Measurements from ENCODE around the gene ZNF70. TPM values are rescaled to one million over a fixed set of nuclear protein-coding genes. Genes with fewer than 3 reads are reported as not detected.

ZNF70 gene
- total and polyA plus RNA-seq, 10 of the 15 experiments (the other 5 are each of a cell fraction or from before 2014, with no cell fraction given): 0.15 to 2.3 (median 0.85) TPM

DNA sequence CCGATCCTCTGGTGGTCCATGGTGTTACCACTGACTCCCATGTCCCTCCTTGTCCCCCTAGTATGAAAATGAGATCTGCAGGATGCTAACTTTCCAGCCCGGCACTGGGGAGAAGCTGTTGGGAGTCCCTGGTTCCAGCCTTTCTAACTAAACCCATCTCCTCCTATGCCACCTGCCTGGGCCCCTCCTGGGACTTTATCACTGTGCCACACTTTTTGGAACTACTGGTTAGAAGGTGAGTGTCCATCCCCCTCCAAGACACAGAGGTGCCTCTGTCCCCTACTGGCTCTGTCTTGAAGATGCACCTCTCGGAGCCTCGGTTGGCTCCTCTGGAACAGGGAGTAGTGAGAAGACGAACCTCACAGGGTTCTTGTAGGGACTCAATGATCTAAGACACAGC, 60.2 kb downstream of the ZNF70 start, which contains the start of gene RGL4 (continued):
- TF ChIP-seq EZH2 (IDR thresholded peaks at IDR 0.05; ENCODE audit: borderline replicate concordance, control insufficient read depth, low read depth, low read length) (no peak), SPI1 (IDR thresholded peaks at IDR 0.05; ENCODE audit: borderline replicate concordance, insufficient read depth, low read depth, low read length) (no peak), RUNX3 (IDR thresholded peaks at IDR 0.05; ENCODE audit: low read length) (no peak), BHLHE40 (IDR thresholded peaks at IDR 0.05; ENCODE audit: borderline replicate concordance in 1 of 2, low read depth in 2 of 2, low read length in 1 of 2) (no peak), POLR2AphosphoS5 (IDR thresholded peaks at IDR 0.05; ENCODE audit: low read length) (no peak)
- TF ChIP-seq, protein P1, sequence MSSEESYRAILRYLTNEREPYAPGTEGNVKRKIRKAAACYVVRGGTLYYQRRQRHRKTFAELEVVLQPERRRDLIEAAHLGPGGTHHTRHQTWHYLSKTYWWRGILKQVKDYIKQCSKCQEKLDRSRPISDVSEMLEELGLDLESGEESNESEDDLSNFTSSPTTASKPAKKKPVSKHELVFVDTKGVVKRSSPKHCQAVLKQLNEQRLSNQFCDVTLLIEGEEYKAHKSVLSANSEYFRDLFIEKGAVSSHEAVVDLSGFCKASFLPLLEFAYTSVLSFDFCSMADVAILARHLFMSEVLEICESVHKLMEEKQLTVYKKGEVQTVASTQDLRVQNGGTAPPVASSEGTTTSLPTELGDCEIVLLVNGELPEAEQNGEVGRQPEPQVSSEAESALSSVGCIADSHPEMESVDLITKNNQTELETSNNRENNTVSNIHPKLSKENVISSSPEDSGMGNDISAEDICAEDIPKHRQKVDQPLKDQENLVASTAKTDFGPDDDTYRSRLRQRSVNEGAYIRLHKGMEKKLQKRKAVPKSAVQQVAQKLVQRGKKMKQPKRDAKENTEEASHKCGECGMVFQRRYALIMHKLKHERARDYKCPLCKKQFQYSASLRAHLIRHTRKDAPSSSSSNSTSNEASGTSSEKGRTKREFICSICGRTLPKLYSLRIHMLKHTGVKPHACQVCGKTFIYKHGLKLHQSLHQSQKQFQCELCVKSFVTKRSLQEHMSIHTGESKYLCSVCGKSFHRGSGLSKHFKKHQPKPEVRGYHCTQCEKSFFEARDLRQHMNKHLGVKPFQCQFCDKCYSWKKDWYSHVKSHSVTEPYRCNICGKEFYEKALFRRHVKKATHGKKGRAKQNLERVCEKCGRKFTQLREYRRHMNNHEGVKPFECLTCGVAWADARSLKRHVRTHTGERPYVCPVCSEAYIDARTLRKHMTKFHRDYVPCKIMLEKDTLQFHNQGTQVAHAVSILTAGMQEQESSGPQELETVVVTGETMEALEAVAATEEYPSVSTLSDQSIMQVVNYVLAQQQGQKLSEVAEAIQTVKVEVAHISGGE (CRISPR knock-in tag; IDR thresholded peaks at IDR 0.05): no peak

GRCh38 chr22:23689414-23689813, 61.5 kb downstream of the ZNF70 start:
- intact Hi-C loops (cut with micrococcal nuclease; ENCODE audit: unreplicated experiment): no loop called here
- SMC1A ChIA-PET (ENCODE audit: uncharacterized antibody, unreplicated experiment): no interaction called here
- FAIRE-seq: no peak
- WGBS (ENCODE audit: insufficient coverage, insufficient replicate concordance, low lambda C conversion rate, missing lambda C conversion rate): 98% methylated on average over 7 of the region's 7 CpGs
- Histone ChIP-seq H2AFZ (ENCODE audit: control insufficient read depth, low read depth, low read length) (no peak overlapping the region), H4K20me1 (ENCODE audit: control insufficient read depth, insufficient read depth) (0 out of 2 replicates have a peak, but pooled peaks cover 3% of the 10 kb centered on the region), H3K4me3 (no peak overlapping the region), H3K4me2 (ENCODE audit: control insufficient read depth, insufficient read depth) (no peak overlapping the region), H3K9ac (ENCODE audit: control insufficient read depth, insufficient read depth, low read length) (no peak overlapping the region), H3K9me3 (replicated peaks; ENCODE audit: control insufficient read depth, insufficient read depth, low read length) (no peaks in the 10 kb centered on the region), H3K79me2 (ENCODE audit: control insufficient read depth, insufficient read depth, low read length) (no peaks in the 10 kb centered on the region), H3K27ac (ENCODE audit: control insufficient read depth, insufficient read depth) (no peak overlapping the region), H3K36me3 (ENCODE audit: control insufficient read depth in 2 of 2, insufficient read depth in 2 of 2, low read length in 1 of 2) (peaks cover 3 to 5% of the 10 kb centered on the region in 2 experiments; a peak in 2 of 4 replicates), H3K27me3 (replicated peaks in 1 of 2; ENCODE audit: control insufficient read depth in 2 of 2, insufficient read depth in 2 of 2, low read length in 1 of 2) (no peaks in the 10 kb centered on the region), H3K4me1 (ENCODE audit: control insufficient read depth, insufficient read depth, low read length) (no peaks in the 10 kb centered on the region)
- in situ Hi-C loops (cut with MboI): no loop called here
- POLR2A ChIA-PET: no interaction called here
- no peak for TF ChIP-seq CHD4 (IDR thresholded peaks at IDR 0.05)
- no peak for TF ChIP-seq EZH2 (IDR thresholded peaks at IDR 0.05; ENCODE audit: borderline replicate concordance, control insufficient read depth, low read depth, low read length)
- no peak for TF ChIP-seq PAX5 (IDR thresholded peaks at IDR 0.05; ENCODE audit: borderline replicate concordance, low read depth, low read length)
- no peak for DNase-seq (ENCODE audit: low read depth, low spot score)
- no peak for ATAC-seq
- BruUV-seq (replicated peaks): no TSS peak
- RAD21 ChIA-PET (ENCODE audit: unreplicated experiment): no interaction called here
- CTCF ChIA-PET: no interaction called here

Other genes starting within 250 kb of the ZNF70 start
Only the 7 nearest of the 15 such genes appear.
- gene RGL4, start 60.1 kb downstream of the ZNF70 start, total RNA-seq (2014; rRNA removed): 1.5 and 5.0 TPM in 2 replicates
- 2.1 and 2.7 TPM in 2 replicates for gene RGL4, start 60.1 kb downstream of the ZNF70 start, total RNA-seq (2014; rRNA removed; fragmentation: Illumina TruSeq; extraction: Trizol)
- 1.7 TPM in 2 replicates for gene RGL4, start 60.1 kb downstream of the ZNF70 start, total RNA-seq (2021)
- not detected in 2 replicates for gene RGL4, start 60.1 kb downstream of the ZNF70 start, polyA plus RNA-seq (2011; rRNA removed)
- 0.63 and 1.4 TPM in 2 replicates for gene RGL4, start 60.1 kb downstream of the ZNF70 start, polyA plus RNA-seq (2014; fragmentation: Illumina TruSeq; extraction: Trizol)
- 1 to 10 TPM; 1.8 to 2.0 TPM for gene RGL4, start 60.1 kb downstream of the ZNF70 start, polyA plus RNA-seq (2014; fragmentation: Nextera tagmentation; extraction: Ambion mirVana)
- 2.0 and 3.5 TPM in 2 replicates for gene RGL4, start 60.1 kb downstream of the ZNF70 start, polyA plus RNA-seq (2014; rRNA removed)
- 1 to 10 TPM; 7.6 to 9.0 TPM for gene RGL4, start 60.1 kb downstream of the ZNF70 start, polyA plus RNA-seq (2016; fragmentation: Nextera tagmentation; extraction: Ambion mirVana)
- 27.4 and 31.2 TPM in 2 replicates for gene VPREB3, start 3.3 kb upstream of the ZNF70 start, total RNA-seq (2014; rRNA removed)
- 20.3 and 20.6 TPM in 2 replicates for gene VPREB3, start 3.3 kb upstream of the ZNF70 start, total RNA-seq (2014; rRNA removed; fragmentation: Illumina TruSeq; extraction: Trizol)
- 24.1 and 25.7 TPM in 2 replicates for gene VPREB3, start 3.3 kb upstream of the ZNF70 start, total RNA-seq (2021)
- gene VPREB3, start 3.3 kb upstream of the ZNF70 start, polyA plus RNA-seq (2011; rRNA removed): 0.35 and 0.75 TPM in 2 replicates
- 9.5 and 21.9 TPM in 2 replicates for gene VPREB3, start 3.3 kb upstream of the ZNF70 start, polyA plus RNA-seq (2014; fragmentation: Illumina TruSeq; extraction: Trizol)
- gene VPREB3, start 3.3 kb upstream of the ZNF70 start, polyA plus RNA-seq (2014; fragmentation: Nextera tagmentation; extraction: Ambion mirVana): 10 to 100 TPM; 55.0 to 79.5 TPM
- gene VPREB3, start 3.3 kb upstream of the ZNF70 start, polyA plus RNA-seq (2014; rRNA removed): 41.3 and 42.9 TPM in 2 replicates
- gene VPREB3, start 3.3 kb upstream of the ZNF70 start, polyA plus RNA-seq (2016; fragmentation: Nextera tagmentation; extraction: Ambion mirVana): 1 to 10 TPM; 6.1 to 6.6 TPM
- 0.16 and 0.40 TPM in 2 replicates for gene C22orf15, start 11.9 kb upstream of the ZNF70 start, total RNA-seq (2014; rRNA removed)
- gene C22orf15, start 11.9 kb upstream of the ZNF70 start, total RNA-seq (2014; rRNA removed; fragmentation: Illumina TruSeq; extraction: Trizol): not detected in 2 replicates
- 0.40 TPM in 1 of 2 replicates, not detected in the other for gene C22orf15, start 11.9 kb upstream of the ZNF70 start, total RNA-seq (2021)
- 0.05 TPM in 1 of 2 replicates, not detected in the other for gene C22orf15, start 11.9 kb upstream of the ZNF70 start, polyA plus RNA-seq (2011; rRNA removed)
- 0.11 and 0.12 TPM in 2 replicates for gene C22orf15, start 11.9 kb upstream of the ZNF70 start, polyA plus RNA-seq (2014; fragmentation: Illumina TruSeq; extraction: Trizol)
- under 1 TPM in 1 of 2 experiments, not detected in 1; 0.07 TPM for gene C22orf15, start 11.9 kb upstream of the ZNF70 start, polyA plus RNA-seq (2014; fragmentation: Nextera tagmentation; extraction: Ambion mirVana)
- gene C22orf15, start 11.9 kb upstream of the ZNF70 start, polyA plus RNA-seq (2014; rRNA removed): 0.04 and 0.47 TPM in 2 replicates
- under 1 TPM; 0.13 to 0.23 TPM for gene C22orf15, start 11.9 kb upstream of the ZNF70 start, polyA plus RNA-seq (2016; fragmentation: Nextera tagmentation; extraction: Ambion mirVana)
- gene CHCHD10, start 16.9 kb upstream of the ZNF70 start, total RNA-seq (2014; rRNA removed): 78.0 and 104 TPM in 2 replicates
- gene CHCHD10, start 16.9 kb upstream of the ZNF70 start, total RNA-seq (2014; rRNA removed; fragmentation: Illumina TruSeq; extraction: Trizol): 103 and 117 TPM in 2 replicates
- gene CHCHD10, start 16.9 kb upstream of the ZNF70 start, total RNA-seq (2021): 237 and 241 TPM in 2 replicates
- gene CHCHD10, start 16.9 kb upstream of the ZNF70 start, polyA plus RNA-seq (2011; rRNA removed): 23.9 and 34.4 TPM in 2 replicates
- gene CHCHD10, start 16.9 kb upstream of the ZNF70 start, polyA plus RNA-seq (2014; fragmentation: Illumina TruSeq; extraction: Trizol): 27.2 and 126 TPM in 2 replicates
- 100 to 1,000 TPM in 1 of 2 experiments, 10 to 100 TPM in 1; 13.2 to 216 TPM for gene CHCHD10, start 16.9 kb upstream of the ZNF70 start, polyA plus RNA-seq (2014; fragmentation: Nextera tagmentation; extraction: Ambion mirVana)
- 129 and 191 TPM in 2 replicates for gene CHCHD10, start 16.9 kb upstream of the ZNF70 start, polyA plus RNA-seq (2014; rRNA removed)
- gene CHCHD10, start 16.9 kb upstream of the ZNF70 start, polyA plus RNA-seq (2016; fragmentation: Nextera tagmentation; extraction: Ambion mirVana): 100 to 1,000 TPM; 135 to 202 TPM
- gene MMP11, start 21.7 kb upstream of the ZNF70 start, total RNA-seq (2014; rRNA removed): 0.60 and 1.0 TPM in 2 replicates
- not detected in 2 replicates for gene MMP11, start 21.7 kb upstream of the ZNF70 start, total RNA-seq (2014; rRNA removed; fragmentation: Illumina TruSeq; extraction: Trizol)
- 0.41 and 0.48 TPM in 2 replicates for gene MMP11, start 21.7 kb upstream of the ZNF70 start, total RNA-seq (2021)
- gene MMP11, start 21.7 kb upstream of the ZNF70 start, polyA plus RNA-seq (2011; rRNA removed): 0.12 TPM in 1 of 2 replicates, not detected in the other
- gene MMP11, start 21.7 kb upstream of the ZNF70 start, polyA plus RNA-seq (2014; fragmentation: Illumina TruSeq; extraction: Trizol): 0.03 TPM in 1 of 2 replicates, not detected in the other
- under 1 TPM in 1 of 2 experiments, not detected in 1; 0.05 TPM for gene MMP11, start 21.7 kb upstream of the ZNF70 start, polyA plus RNA-seq (2014; fragmentation: Nextera tagmentation; extraction: Ambion mirVana)
- gene MMP11, start 21.7 kb upstream of the ZNF70 start, polyA plus RNA-seq (2014; rRNA removed): 0.18 and 1.1 TPM in 2 replicates
- gene MMP11, start 21.7 kb upstream of the ZNF70 start, polyA plus RNA-seq (2016; fragmentation: Nextera tagmentation; extraction: Ambion mirVana): under 1 TPM; 0.20 to 0.48 TPM
- gene SMARCB1, start 35.9 kb upstream of the ZNF70 start, total RNA-seq (2014; rRNA removed): 167 and 177 TPM in 2 replicates
- 108 and 112 TPM in 2 replicates for gene SMARCB1, start 35.9 kb upstream of the ZNF70 start, total RNA-seq (2014; rRNA removed; fragmentation: Illumina TruSeq; extraction: Trizol)
- gene SMARCB1, start 35.9 kb upstream of the ZNF70 start, total RNA-seq (2021): 179 and 185 TPM in 2 replicates
- gene SMARCB1, start 35.9 kb upstream of the ZNF70 start, polyA plus RNA-seq (2011; rRNA removed): 183 and 187 TPM in 2 replicates
- 130 and 198 TPM in 2 replicates for gene SMARCB1, start 35.9 kb upstream of the ZNF70 start, polyA plus RNA-seq (2014; fragmentation: Illumina TruSeq; extraction: Trizol)
- 10 to 100 TPM in 1 of 2 experiments, 1 to 10 TPM in 1; 9.1 to 17.9 TPM for gene SMARCB1, start 35.9 kb upstream of the ZNF70 start, polyA plus RNA-seq (2014; fragmentation: Nextera tagmentation; extraction: Ambion mirVana)
- gene SMARCB1, start 35.9 kb upstream of the ZNF70 start, polyA plus RNA-seq (2014; rRNA removed): 215 and 239 TPM in 2 replicates
- gene SMARCB1, start 35.9 kb upstream of the ZNF70 start, polyA plus RNA-seq (2016; fragmentation: Nextera tagmentation; extraction: Ambion mirVana): 100 to 1,000 TPM; 192 to 207 TPM
- gene DERL3, start 87.9 kb upstream of the ZNF70 start, total RNA-seq (2014; rRNA removed): 14.6 and 21.0 TPM in 2 replicates
- 8.7 and 9.4 TPM in 2 replicates for gene DERL3, start 87.9 kb upstream of the ZNF70 start, total RNA-seq (2014; rRNA removed; fragmentation: Illumina TruSeq; extraction: Trizol)
- 17.4 and 19.4 TPM in 2 replicates for gene DERL3, start 87.9 kb upstream of the ZNF70 start, total RNA-seq (2021)
- 2.1 and 5.2 TPM in 2 replicates for gene DERL3, start 87.9 kb upstream of the ZNF70 start, polyA plus RNA-seq (2011; rRNA removed)
- gene DERL3, start 87.9 kb upstream of the ZNF70 start, polyA plus RNA-seq (2014; fragmentation: Illumina TruSeq; extraction: Trizol): 2.3 and 7.4 TPM in 2 replicates
- gene DERL3, start 87.9 kb upstream of the ZNF70 start, polyA plus RNA-seq (2014; fragmentation: Nextera tagmentation; extraction: Ambion mirVana): 1 to 10 TPM; 4.1 to 6.4 TPM
- 28.1 and 29.7 TPM in 2 replicates for gene DERL3, start 87.9 kb upstream of the ZNF70 start, polyA plus RNA-seq (2014; rRNA removed)
- 10 to 100 TPM; 49.1 to 52.4 TPM for gene DERL3, start 87.9 kb upstream of the ZNF70 start, polyA plus RNA-seq (2016; fragmentation: Nextera tagmentation; extraction: Ambion mirVana)